ENCODE results near the gene CROCC.
"Not testable (repeated sequence)": the region's sequence is repeated elsewhere in the genome, so short reads cannot be mapped to it uniquely, and the experiment has no call there.

CROCC gene

DNA sequence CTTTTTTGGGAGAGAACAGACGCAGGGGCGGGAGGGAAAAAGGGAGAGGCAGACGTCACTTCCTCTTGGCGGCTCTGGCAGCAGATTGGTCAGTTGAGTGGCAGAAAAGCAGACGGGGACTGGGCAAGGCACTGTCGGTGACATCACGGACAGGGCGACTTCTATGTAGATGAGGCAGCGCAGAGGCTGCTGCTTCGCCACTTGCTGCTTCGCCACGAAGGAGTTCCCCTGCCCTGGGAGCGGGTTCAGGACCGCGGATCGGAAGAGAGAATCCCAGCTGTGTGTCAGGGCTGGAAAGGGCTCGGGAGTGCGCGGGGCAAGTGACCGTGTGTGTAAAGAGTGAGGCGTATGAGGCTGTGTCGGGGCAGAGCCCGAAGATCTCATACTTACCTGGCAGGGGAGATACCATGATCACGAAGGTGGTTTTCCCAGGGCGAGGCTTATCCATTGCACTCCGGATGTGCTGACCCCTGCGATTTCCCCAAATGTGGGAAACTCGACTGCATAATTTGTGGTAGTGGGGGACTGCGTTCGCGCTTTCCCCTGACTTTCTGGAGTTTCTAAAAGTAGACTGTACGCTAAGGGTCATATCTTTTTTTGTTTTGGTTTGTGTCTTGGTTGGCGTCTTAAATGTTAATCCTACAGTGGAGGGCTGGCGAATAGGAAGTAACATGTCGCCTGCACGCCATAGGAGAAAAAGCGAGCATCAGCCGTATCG lies 26.0 kb upstream of the CROCC start, which contains the start of gene RNU1-2:
TSS of gene RNU1-2 (plus strand) at position 383 of the 718 bp plus-strand sequence.
- peak; percentile 46 for FAIRE-seq
- DNase-seq (ENCODE audit: insufficient read length), result peak; percentile 34
- TF ChIP-seq POLR2A (IDR thresholded peaks at IDR 0.05; ENCODE audit: low read depth, low read length), result peak; percentile 97
- TF ChIP-seq POLR2AphosphoS5 (IDR thresholded peaks at IDR 0.05; ENCODE audit: low read depth, low read length), result peak; percentile 99

GRCh38 chr1:16896316-16897055 lies 25.2 kb upstream of the CROCC start:
- not testable (repeated sequence) for FAIRE-seq; DNase-seq (ENCODE audit: insufficient read length)

DNA sequence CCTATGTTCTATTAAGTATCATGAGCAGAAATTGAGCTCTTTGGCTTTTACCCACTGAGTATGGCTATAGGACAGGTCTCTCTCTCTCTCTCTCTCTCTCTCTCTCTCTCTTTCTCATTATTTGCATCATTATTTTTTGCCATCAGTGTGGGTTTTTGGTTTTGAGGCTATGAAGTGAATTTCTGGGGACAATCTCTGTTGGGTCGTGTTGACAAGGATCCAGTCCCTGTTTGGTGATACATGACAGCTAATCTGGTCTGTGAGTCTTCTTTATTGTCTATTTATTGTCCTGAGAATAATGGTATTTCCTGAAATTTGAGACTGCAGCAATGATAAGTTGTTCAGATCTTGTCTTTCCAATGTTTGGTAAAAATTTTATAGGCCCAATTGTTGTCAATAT lies 24.1 kb upstream of the CROCC start:
- FAIRE-seq; DNase-seq (ENCODE audit: insufficient read length): not testable (repeated sequence)

More at GRCh38 chr1:16896316-16897055, 25.2 kb upstream of the CROCC start:
- TF ChIP-seq POLR2AphosphoS5 (IDR thresholded peaks at IDR 0.05; ENCODE audit: low read depth, low read length) (peak; percentile 62; the same call in 1 of the 2 replicates), POLR2A (IDR thresholded peaks at IDR 0.05; ENCODE audit: low read depth, low read length) (peak; percentile 74; the same call in 1 of the 2 replicates)

DNA sequence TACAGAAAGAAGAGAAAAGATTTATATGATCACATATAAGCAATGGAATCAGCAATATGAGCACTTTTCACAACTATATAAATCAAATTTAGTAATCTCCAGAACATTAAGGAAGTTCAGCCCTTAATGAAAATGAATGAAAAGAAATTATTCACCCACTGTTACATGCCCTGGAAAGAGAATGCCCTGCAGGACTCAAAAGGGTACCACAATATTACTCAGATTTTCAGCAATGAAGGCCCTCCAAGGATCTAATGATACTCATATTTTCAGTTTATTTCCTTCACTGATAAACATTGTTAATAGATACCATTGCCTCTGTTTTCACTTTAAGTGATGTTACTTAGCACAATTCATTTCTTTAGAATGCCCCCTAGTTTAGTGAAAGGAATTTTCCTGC lies 23.4 kb upstream of the CROCC start:
- not testable (repeated sequence) for FAIRE-seq; DNase-seq (ENCODE audit: insufficient read length)

- not testable (repeated sequence) for FAIRE-seq; DNase-seq (ENCODE audit: insufficient read length)
Measured at GRCh38 chr1:16899020-16899419, 22.7 kb upstream of the CROCC start.

DNA sequence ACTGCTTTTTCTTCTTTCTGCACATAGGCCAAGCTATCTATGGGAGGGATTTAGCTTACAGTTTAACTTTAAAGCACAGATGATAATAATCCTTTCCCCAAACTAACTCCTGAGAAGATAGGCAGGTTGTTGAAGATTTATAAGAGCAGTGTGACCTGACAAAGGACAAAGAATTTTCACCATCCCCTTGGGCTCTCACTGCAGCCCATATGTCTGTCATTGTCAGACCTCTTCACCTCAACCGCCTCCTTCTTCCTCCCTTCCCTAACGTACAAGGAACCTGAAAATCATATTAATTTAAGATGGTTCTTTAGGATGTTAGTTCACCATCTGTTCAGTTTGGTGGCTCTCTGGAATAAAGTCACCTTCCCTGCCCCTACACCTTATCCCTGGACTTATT lies 21.0 kb upstream of the CROCC start:
- TF ChIP-seq POLR2AphosphoS5 (IDR thresholded peaks at IDR 0.05; ENCODE audit: low read depth, low read length), result no peak
- TF ChIP-seq POLR2A (IDR thresholded peaks at IDR 0.05; ENCODE audit: low read depth, low read length), result no peak
- TF ChIP-seq TAF1 (IDR thresholded peaks at IDR 0.05; ENCODE audit: borderline replicate concordance, low read depth, low read length), result no peak
- DNase-seq (ENCODE audit: insufficient read length) (no peak), FAIRE-seq (no peak)

DNA sequence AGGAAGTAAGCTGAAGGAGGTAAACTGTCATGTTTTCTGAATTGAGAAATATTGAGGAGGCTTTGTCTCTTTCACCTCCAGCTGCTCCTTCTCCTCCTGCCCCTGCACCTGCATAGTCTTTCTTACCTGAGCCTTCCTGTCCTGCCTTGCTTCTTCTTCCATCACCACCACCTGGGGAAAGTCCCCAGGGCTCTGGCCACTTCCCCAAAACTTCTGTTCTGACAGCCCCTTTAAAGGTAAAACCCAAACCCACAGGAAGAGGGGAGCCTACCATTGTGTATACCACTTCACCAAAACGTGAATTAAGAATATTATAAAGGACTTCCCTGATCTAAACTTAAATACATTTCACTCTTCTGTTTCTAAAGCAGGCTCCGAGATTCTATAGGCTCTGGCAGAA lies 20.4 kb upstream of the CROCC start:
- DNase-seq (ENCODE audit: insufficient read length); FAIRE-seq: not testable (repeated sequence)

DNA sequence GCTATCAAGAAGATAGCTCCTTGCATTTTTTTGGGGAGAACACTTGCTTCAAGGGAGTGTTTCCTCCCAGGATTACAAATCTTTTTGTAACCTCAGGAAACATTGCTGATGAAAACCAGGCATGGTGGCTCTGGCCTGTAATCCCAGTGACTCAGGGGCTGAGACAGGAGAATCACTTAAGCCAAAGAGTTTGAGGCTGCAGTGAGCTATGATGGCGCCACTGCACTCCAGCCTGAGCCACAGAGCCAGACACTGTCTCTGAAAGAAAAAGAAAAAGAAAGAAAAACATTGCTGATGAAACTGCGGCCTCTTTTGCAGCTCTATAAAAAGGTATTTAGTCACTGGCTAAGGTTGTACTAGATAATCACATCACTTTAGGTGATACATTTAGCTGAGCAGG lies 18.7 kb upstream of the CROCC start:
- FAIRE-seq (no peak), DNase-seq (ENCODE audit: insufficient read length) (no peak)
- TF ChIP-seq TAF1 (IDR thresholded peaks at IDR 0.05; ENCODE audit: borderline replicate concordance, low read depth, low read length), result no peak
- no peak for TF ChIP-seq POLR2A (IDR thresholded peaks at IDR 0.05; ENCODE audit: low read depth, low read length)
- TF ChIP-seq POLR2AphosphoS5 (IDR thresholded peaks at IDR 0.05; ENCODE audit: low read depth, low read length), result no peak

GRCh38 chr1:16903458-16903796 lies 18.3 kb upstream of the CROCC start:
- DNase-seq (ENCODE audit: insufficient read length) (no peak), FAIRE-seq (no peak)
- TF ChIP-seq POLR2AphosphoS5 (IDR thresholded peaks at IDR 0.05; ENCODE audit: low read depth, low read length), result no peak
- TF ChIP-seq POLR2A (IDR thresholded peaks at IDR 0.05; ENCODE audit: low read depth, low read length), result no peak
- no peak for TF ChIP-seq TAF1 (IDR thresholded peaks at IDR 0.05; ENCODE audit: borderline replicate concordance, low read depth, low read length)

DNA sequence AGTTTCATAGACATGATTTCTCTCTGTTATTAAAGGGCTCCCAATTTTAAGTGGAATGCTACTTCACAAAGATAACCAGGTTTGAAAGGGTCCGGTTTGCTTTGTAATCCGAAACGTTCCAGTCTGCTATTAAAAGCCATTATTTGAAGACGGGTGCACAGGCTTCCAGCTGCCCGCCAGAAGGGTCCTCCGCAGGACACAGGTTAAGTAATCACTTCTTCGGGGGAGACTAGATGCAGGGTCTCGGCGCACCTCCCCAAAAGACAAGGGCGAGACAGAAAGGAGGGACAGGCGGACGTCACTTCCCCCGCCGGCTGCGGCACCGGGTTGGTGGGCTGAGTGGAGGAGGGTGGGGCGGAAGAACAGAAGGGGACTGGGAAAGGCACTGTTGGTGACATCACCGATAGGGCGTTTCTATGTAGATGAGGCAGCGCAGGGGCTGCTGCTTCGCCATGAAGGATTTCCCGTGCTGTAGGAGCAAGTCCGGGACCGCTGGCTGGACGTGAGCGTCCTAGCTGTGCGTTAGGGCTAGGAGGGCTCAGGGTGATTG lies 17.1 kb upstream of the CROCC start:
- TF ChIP-seq POLR2A (IDR thresholded peaks at IDR 0.05; ENCODE audit: low read depth, low read length) (no peak), POLR2AphosphoS5 (IDR thresholded peaks at IDR 0.05; ENCODE audit: low read depth, low read length) (no peak), TAF1 (IDR thresholded peaks at IDR 0.05; ENCODE audit: borderline replicate concordance, low read depth, low read length) (no peak)
- FAIRE-seq, result peak; percentile 94
- peak; percentile 78 for DNase-seq (ENCODE audit: insufficient read length)

DNA sequence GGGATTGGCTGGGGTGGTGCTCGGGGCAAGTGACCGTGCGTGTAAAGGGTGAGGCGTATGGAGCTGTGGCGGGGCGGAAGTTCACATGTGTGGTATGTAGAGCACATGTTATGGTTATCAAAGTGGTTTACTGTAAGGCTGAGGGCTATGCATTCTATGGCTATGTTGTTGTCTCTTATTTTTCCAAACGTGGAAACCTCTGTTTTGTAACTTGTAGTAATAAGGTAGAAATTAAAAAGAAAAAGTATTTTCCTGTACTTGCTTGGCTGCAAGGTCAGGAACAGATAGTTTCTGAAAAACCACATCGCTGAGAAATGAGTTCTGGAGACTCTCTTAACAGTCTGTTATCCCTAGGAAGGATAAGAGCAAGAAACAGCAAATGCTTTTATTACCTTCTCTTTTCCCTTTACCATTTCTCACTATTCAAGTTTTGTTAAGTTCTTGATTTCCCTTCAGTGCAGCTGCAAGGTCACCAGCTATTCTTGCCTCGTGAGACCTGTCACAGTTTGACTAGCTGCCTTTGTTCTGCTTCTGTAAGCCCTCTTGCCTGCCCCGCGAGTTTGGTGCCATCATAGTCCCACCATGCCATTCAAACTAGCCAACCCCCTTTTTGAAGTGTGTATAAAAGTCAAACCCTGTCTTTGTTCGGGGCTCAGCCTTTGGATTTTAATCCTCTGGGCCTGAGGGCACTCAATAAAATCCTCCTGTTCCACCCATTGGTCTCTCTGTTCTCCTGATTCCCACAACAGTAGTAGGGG lies 16.4 kb upstream of the CROCC start:
- DNase-seq (ENCODE audit: insufficient read length) (peak; percentile 17), FAIRE-seq (no peak)
- TF ChIP-seq TAF1 (IDR thresholded peaks at IDR 0.05; ENCODE audit: borderline replicate concordance, low read depth, low read length) (0 out of 2 replicates have a peak, but pooled peaks have one; percentile 10), POLR2AphosphoS5 (IDR thresholded peaks at IDR 0.05; ENCODE audit: low read depth, low read length) (peak; percentile 100), POLR2A (IDR thresholded peaks at IDR 0.05; ENCODE audit: low read depth, low read length) (peak; percentile 100)
